WTC11 (cell line): ENCODE measurements around the gene SAMD9. TPM values are rescaled to one million over a fixed set of nuclear protein-coding genes. Genes with fewer than 3 reads are reported as not detected.

Source experiments
- ATAC-seq: fragments of 200-7000 bp; cut with Tn5 transposase; 2 replicates; pipeline ENCODE4 v1.10.0; 2021; ENCODE audit warnings: mild to moderate bottlenecking, moderate library complexity
- CTCF ChIA-PET: fragments of 300-600 bp; sonication (Branson Sonifier 250); formaldehyde crosslinking; loops from one replicate; lab custom pipeline; 2021; ENCODE audit warnings: antibody characterized with exemption; lab: Charles Lee
- POLR2A ChIA-PET: fragments of 350-600 bp; sonication (Branson Sonifier 250); formaldehyde crosslinking; loops from one replicate; lab custom pipeline; 2021; ENCODE audit warnings: antibody characterized with exemption; lab: Charles Lee
- DNase-seq: peaks from one replicate; pipeline ENCODE4 v3.0.0; 2021; ENCODE audit warnings: low spot score
- H3K27ac Mint-ChIP-seq: 2 replicates; pipeline ENCODE4 v1.8.0; 2021; ENCODE audit warnings: mixed read lengths
- H3K27me3 Mint-ChIP-seq: 2 replicates; pipeline ENCODE4 v1.8.0; 2021; ENCODE audit warnings: low read depth, mild to moderate bottlenecking, moderate library complexity, mixed read lengths
- H3K36me3 Mint-ChIP-seq: 2 replicates; pipeline ENCODE4 v1.8.0; 2021; ENCODE audit warnings: mixed read lengths
- H3K4me1 Mint-ChIP-seq: 2 replicates; pipeline ENCODE4 v1.8.0; 2022; ENCODE audit warnings: mixed read lengths
- H3K4me3 Mint-ChIP-seq: 2 replicates; pipeline ENCODE4 v1.8.0; 2021; ENCODE audit warnings: mild to moderate bottlenecking, moderate library complexity, mixed read lengths
- H3K9me3 Mint-ChIP-seq: 2 replicates; pipeline ENCODE4 v1.8.0; 2021; ENCODE audit warnings: mixed read lengths
- ATF1 ChIP-seq: sonication (generic); formaldehyde crosslinking; IDR thresholded peaks from 2 replicates; pipeline ENCODE4 v1.8.1; 2023; ENCODE audit warnings: mild to moderate bottlenecking, moderate library complexity, missing genetic modification reagents
- CREM ChIP-seq: sonication (generic); formaldehyde crosslinking; IDR thresholded peaks from 2 replicates; pipeline ENCODE4 v1.8.1; 2022; ENCODE audit warnings: mild to moderate bottlenecking, missing genetic modification reagents, moderate library complexity
- EMX1 ChIP-seq: fragments of 250-450 bp; sonication (Bioruptor Pico); IDR thresholded peaks from 2 replicates; pipeline ENCODE4 v1.8.0; 2021; ENCODE audit warnings: mild to moderate bottlenecking
- ESRRA ChIP-seq: sonication (generic); formaldehyde crosslinking; IDR thresholded peaks from 2 replicates; pipeline ENCODE4 v1.8.1; 2022; ENCODE audit warnings: mild to moderate bottlenecking, missing genetic modification reagents, borderline replicate concordance
- FOXP1 ChIP-seq: sonication (generic); formaldehyde crosslinking; IDR thresholded peaks from 2 replicates; pipeline ENCODE4 v1.8.0; 2022; ENCODE audit warnings: missing genetic modification reagents, mild to moderate bottlenecking, moderate library complexity, borderline replicate concordance
- HMGA2 ChIP-seq: fragments of 250-450 bp; sonication (Bioruptor Pico); IDR thresholded peaks from 2 replicates; pipeline ENCODE4 v1.4.0; 2021; ENCODE audit warnings: mild to moderate bottlenecking, moderate library complexity
- IRF2 ChIP-seq: sonication (generic); formaldehyde crosslinking; IDR thresholded peaks from 2 replicates; pipeline ENCODE4 v1.8.0; 2022; ENCODE audit warnings: low read depth, missing genetic modification reagents, borderline replicate concordance
- JAZF1 ChIP-seq: fragments of 250-450 bp; sonication (Bioruptor Pico); IDR thresholded peaks from 2 replicates; pipeline ENCODE4 v1.9.0; 2021; ENCODE audit warnings: moderate library complexity, mild to moderate bottlenecking, inconsistent platforms
- JUN ChIP-seq: sonication (generic); formaldehyde crosslinking; IDR thresholded peaks from 2 replicates; pipeline ENCODE4 v1.8.0; 2023; ENCODE audit warnings: mild to moderate bottlenecking, missing genetic modification reagents
- MYBL2 ChIP-seq: sonication (generic); formaldehyde crosslinking; IDR thresholded peaks from 2 replicates; pipeline ENCODE4 v1.8.1; 2023; ENCODE audit warnings: mild to moderate bottlenecking, moderate library complexity, missing genetic modification reagents
- NFATC4 ChIP-seq: fragments of 250-450 bp; sonication (Bioruptor Pico); IDR thresholded peaks from 2 replicates; pipeline ENCODE4 v1.9.0; 2021; ENCODE audit warnings: mild to moderate bottlenecking
- NFE2L1 ChIP-seq: sonication (generic); formaldehyde crosslinking; IDR thresholded peaks from 2 replicates; pipeline ENCODE4 v1.8.1; 2023; ENCODE audit warnings: missing genetic modification reagents
- OVOL2 ChIP-seq: fragments of 250-450 bp; sonication (Bioruptor Pico); IDR thresholded peaks from 2 replicates; pipeline ENCODE4 v1.9.0; 2021; ENCODE audit warnings: mild to moderate bottlenecking, borderline replicate concordance
- PRRX2 ChIP-seq: fragments of 250-450 bp; sonication (Bioruptor Pico); IDR thresholded peaks from 2 replicates; pipeline ENCODE4 v1.8.0; 2021; ENCODE audit warnings: mild to moderate bottlenecking
- SMAD4 ChIP-seq: sonication (generic); formaldehyde crosslinking; IDR thresholded peaks from 2 replicates; pipeline ENCODE4 v1.8.0; 2022; ENCODE audit warnings: mild to moderate bottlenecking, missing genetic modification reagents
- SP1 ChIP-seq: sonication (generic); formaldehyde crosslinking; conservative IDR thresholded peaks from 2 replicates; pipeline ENCODE4 v1.8.1; 2022; ENCODE audit warnings: missing genetic modification reagents
- TCF7 ChIP-seq: sonication (generic); formaldehyde crosslinking; IDR thresholded peaks from 2 replicates; pipeline ENCODE4 v1.8.0; 2022; ENCODE audit warnings: mild to moderate bottlenecking, low read depth, missing genetic modification reagents, moderate library complexity
- ZNF138 ChIP-seq: sonication (generic); formaldehyde crosslinking; conservative IDR thresholded peaks from 2 replicates; pipeline ENCODE4 v1.8.1; 2022; ENCODE audit warnings: mild to moderate bottlenecking, moderate library complexity, missing genetic modification reagents
- ZNF232 ChIP-seq: sonication (generic); formaldehyde crosslinking; IDR thresholded peaks from 2 replicates; pipeline ENCODE4 v1.8.0; 2022; ENCODE audit warnings: mild to moderate bottlenecking, missing genetic modification reagents
- ZNF317 ChIP-seq: sonication (generic); formaldehyde crosslinking; IDR thresholded peaks from 2 replicates; pipeline ENCODE4 v1.8.1; 2023; ENCODE audit warnings: low read depth, mild to moderate bottlenecking, moderate library complexity, missing genetic modification reagents, borderline replicate concordance
- ZNF396 ChIP-seq: fragments of 250-450 bp; sonication (Bioruptor Pico); IDR thresholded peaks from 2 replicates; pipeline ENCODE4 v1.8.0; 2021; ENCODE audit warnings: mild to moderate bottlenecking, moderate library complexity, borderline replicate concordance
- ZNF423 ChIP-seq: fragments of 250-450 bp; sonication (Bioruptor Pico); IDR thresholded peaks from 2 replicates; pipeline ENCODE4 v2.1.2; 2022; ENCODE audit warnings: mild to moderate bottlenecking, moderate library complexity
- total RNA-seq: library from RNA; stranded (reverse); gene quantifications from 3 replicates; pipeline ENCODE4 v1.2.3, GENCODE V29; 2021
- TF ChIP-seq, protein P1 (sequence below): sonication (generic); formaldehyde crosslinking; IDR thresholded peaks from 2 replicates; pipeline ENCODE4 v1.8.1; 2023; ENCODE audit warnings: mild to moderate bottlenecking, missing genetic modification reagents, moderate library complexity
- TF ChIP-seq, protein P2 (sequence below): sonication (generic); formaldehyde crosslinking; IDR thresholded peaks from 2 replicates; pipeline ENCODE4 v1.8.1; 2022; ENCODE audit warnings: missing genetic modification reagents, borderline replicate concordance
- TF ChIP-seq, protein P3 (sequence below): fragments of 250-450 bp; sonication (Bioruptor Pico); IDR thresholded peaks from 2 replicates; pipeline ENCODE4 v1.8.0; 2021; ENCODE audit warnings: mild to moderate bottlenecking
- TF ChIP-seq, protein P4 (sequence below): fragments of 250-450 bp; sonication (Bioruptor Pico); IDR thresholded peaks from 2 replicates; pipeline ENCODE4 v1.9.0; 2021; ENCODE audit warnings: mild to moderate bottlenecking
- TF ChIP-seq, protein P5 (sequence below): fragments of 250-450 bp; sonication (Bioruptor Pico); IDR thresholded peaks from 2 replicates; pipeline ENCODE4 v1.9.0; 2021; ENCODE audit warnings: moderate library complexity, mild to moderate bottlenecking, inconsistent platforms, borderline replicate concordance
- TF ChIP-seq, protein P6 (sequence below): sonication (generic); formaldehyde crosslinking; IDR thresholded peaks from 2 replicates; pipeline ENCODE4 v1.8.0; 2022; ENCODE audit warnings: mild to moderate bottlenecking, missing genetic modification reagents

The SAMD9 gene
- total RNA-seq, 1 experiment from 2014 or later = 0.11 TPM

DNA sequence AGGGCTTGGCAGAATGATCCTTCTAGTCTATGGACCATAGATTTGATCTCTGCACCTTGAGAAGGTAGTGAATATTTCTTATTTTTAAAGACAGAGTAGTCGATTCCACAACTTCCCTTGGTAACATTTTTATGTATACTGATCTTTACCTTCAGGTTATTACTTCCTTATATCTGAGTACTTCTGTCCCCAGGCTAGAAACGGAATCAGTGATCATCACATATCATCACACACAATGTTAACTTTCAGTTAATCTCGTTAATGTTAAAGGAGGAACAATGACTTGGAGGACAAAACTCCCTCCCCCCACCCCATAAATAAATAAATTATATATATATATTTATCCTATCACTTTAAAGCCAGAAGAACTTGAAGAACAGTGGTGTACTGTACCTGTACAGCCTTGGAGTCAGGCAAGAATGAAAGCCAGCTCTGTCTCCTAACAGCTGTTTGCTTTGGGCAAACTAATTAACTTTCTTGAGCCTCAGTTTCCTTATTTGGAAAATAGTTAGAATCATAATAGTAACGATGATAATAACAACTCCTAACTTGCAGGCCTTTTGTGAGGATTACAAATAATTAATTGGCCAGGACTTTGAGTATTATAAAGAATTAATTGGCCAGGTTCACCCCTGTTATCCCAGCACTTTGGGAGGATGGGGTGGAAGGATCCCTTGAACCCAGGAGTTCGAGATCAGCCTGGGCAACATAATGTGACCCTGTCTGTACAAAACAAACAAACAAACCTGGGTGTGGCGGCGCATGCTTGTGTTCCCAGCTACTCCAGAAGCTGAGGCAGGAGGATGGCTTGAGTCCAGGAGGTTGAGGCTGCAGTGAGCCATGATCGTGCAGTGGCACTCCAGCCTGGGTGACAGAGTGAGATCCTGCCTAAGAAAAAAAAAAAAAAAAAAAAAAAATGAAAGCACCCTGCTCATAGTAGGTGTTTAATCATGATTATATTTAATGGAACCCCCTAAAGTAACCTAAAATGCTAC, 63.5 kb downstream of the SAMD9 start:
- ChIA-PET CTCF (interaction anchor here (0.6 to 0.7 kb wide), 2 partner anchors 97 to 437 kb away, joined by 3 to 4 read pairs; no protein-coding TSS in a partner anchor), POLR2A (interaction anchor here (0.7 kb wide), 1 partner anchor 445 kb away, joined by 6 read pairs; no protein-coding TSS in a partner anchor)
- no peaks in the 10 kb centered on the region for H3K36me3 Mint-ChIP-seq
- no peaks in the 10 kb centered on the region for H3K9me3 Mint-ChIP-seq
- TF ChIP-seq EMX1 (CRISPR knock-in tag) (no peak), MYBL2 (CRISPR knock-in tag) (no peak), SP1 (CRISPR knock-in tag) (no peak), ZNF317 (no peak), ATF1 (CRISPR knock-in tag) (no peak), FOXP1 (CRISPR knock-in tag) (no peak), ESRRA (CRISPR knock-in tag) (no peak), ZNF138 (no peak), NFATC4 (no peak), ZNF232 (no peak), JUN (no peak), TCF7 (CRISPR knock-in tag) (no peak), SMAD4 (CRISPR knock-in tag) (no peak), OVOL2 (CRISPR knock-in tag) (no peak), NFE2L1 (CRISPR knock-in tag) (no peak)
- TF ChIP-seq, protein P1, sequence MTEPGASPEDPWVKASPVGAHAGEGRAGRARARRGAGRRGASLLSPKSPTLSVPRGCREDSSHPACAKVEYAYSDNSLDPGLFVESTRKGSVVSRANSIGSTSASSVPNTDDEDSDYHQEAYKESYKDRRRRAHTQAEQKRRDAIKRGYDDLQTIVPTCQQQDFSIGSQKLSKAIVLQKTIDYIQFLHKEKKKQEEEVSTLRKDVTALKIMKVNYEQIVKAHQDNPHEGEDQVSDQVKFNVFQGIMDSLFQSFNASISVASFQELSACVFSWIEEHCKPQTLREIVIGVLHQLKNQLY (CRISPR knock-in tag) = no peak
- TF ChIP-seq, protein P2, sequence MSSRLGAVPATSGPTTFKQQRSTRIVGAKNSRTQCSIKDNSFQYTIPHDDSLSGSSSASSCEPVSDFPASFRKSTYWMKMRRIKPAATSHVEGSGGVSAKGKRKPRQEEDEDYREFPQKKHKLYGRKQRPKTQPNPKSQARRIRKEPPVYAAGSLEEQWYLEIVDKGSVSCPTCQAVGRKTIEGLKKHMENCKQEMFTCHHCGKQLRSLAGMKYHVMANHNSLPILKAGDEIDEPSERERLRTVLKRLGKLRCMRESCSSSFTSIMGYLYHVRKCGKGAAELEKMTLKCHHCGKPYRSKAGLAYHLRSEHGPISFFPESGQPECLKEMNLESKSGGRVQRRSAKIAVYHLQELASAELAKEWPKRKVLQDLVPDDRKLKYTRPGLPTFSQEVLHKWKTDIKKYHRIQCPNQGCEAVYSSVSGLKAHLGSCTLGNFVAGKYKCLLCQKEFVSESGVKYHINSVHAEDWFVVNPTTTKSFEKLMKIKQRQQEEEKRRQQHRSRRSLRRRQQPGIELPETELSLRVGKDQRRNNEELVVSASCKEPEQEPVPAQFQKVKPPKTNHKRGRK = no peak
- TF ChIP-seq, protein P3, sequence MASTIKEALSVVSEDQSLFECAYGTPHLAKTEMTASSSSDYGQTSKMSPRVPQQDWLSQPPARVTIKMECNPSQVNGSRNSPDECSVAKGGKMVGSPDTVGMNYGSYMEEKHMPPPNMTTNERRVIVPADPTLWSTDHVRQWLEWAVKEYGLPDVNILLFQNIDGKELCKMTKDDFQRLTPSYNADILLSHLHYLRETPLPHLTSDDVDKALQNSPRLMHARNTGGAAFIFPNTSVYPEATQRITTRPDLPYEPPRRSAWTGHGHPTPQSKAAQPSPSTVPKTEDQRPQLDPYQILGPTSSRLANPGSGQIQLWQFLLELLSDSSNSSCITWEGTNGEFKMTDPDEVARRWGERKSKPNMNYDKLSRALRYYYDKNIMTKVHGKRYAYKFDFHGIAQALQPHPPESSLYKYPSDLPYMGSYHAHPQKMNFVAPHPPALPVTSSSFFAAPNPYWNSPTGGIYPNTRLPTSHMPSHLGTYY (CRISPR knock-in tag) = no peak
- TF ChIP-seq, protein P4, sequence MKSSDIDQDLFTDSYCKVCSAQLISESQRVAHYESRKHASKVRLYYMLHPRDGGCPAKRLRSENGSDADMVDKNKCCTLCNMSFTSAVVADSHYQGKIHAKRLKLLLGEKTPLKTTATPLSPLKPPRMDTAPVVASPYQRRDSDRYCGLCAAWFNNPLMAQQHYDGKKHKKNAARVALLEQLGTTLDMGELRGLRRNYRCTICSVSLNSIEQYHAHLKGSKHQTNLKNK = no peak
- TF ChIP-seq, protein P5, sequence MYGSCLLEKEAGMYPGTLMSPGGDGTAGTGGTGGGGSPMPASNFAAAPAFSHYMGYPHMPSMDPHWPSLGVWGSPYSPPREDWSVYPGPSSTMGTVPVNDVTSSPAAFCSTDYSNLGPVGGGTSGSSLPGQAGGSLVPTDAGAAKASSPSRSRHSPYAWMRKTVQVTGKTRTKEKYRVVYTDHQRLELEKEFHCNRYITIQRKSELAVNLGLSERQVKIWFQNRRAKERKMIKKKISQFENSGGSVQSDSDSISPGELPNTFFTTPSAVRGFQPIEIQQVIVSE = no peak
- H3K27ac Mint-ChIP-seq = no peak overlapping the region
- ATAC-seq = no peak
- H3K4me1 Mint-ChIP-seq = no peaks in the 10 kb centered on the region
- H3K27me3 Mint-ChIP-seq = no peaks in the 10 kb centered on the region
- DNase-seq = no peak
- no peak overlapping the region for H3K4me3 Mint-ChIP-seq

DNA sequence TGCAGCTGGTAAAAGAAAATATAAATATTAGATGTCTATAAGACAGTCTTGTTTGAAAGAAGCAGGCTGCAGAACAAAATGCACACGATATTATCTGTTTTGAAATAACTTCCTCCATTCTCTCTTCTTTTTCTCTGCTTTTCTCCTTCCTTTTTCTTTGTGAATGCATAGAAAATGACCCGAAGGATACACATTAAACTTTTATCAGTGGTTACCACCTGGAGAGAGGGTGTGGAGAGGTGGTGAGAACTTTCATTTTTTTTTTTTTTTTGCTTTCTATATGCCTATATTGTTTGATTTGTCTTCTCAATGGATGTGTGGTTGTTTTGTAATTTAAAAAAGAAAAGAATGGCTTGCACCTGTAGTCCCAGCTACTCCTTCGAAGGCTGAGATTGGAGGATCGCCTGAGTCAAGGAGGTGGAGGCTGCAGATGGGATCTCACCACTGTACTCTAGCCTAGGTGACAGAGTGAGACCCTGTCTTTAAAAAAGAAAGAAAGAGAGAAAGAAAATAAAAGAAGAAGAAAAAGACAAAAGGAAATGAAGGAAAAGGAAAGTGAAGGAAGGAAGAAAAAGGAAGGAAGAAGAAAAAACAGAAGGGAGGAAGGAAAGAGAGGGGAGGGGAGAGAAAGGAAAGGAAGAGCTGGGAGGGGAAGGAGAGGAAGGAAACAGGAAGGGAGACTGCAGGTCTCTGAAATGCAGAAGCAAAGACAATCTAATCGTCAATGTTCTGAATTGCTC, 64.4 kb downstream of the SAMD9 start:
- Mint-ChIP-seq H3K9me3 (no peaks in the 10 kb centered on the region), H3K4me1 (no peaks in the 10 kb centered on the region), H3K27ac (no peak overlapping the region), H3K4me3 (no peak overlapping the region), H3K27me3 (no peaks in the 10 kb centered on the region), H3K36me3 (no peaks in the 10 kb centered on the region)
- DNase-seq (no peak), ATAC-seq (no peak)
- CTCF ChIA-PET = interaction anchor here (0.6 to 0.7 kb wide), 2 partner anchors 96 to 436 kb away, joined by 3 to 4 read pairs; no protein-coding TSS in a partner anchor
- POLR2A ChIA-PET = interaction anchor here (0.7 kb wide), 1 partner anchor 444 kb away, joined by 6 read pairs; no protein-coding TSS in a partner anchor
- no peak for TF ChIP-seq ZNF423 (CRISPR knock-in tag)
- TF ChIP-seq, protein P5 = no peak
- no peak for TF ChIP-seq ZNF317
- TF ChIP-seq ZNF396 (CRISPR knock-in tag) = no peak
- TF ChIP-seq IRF2 (CRISPR knock-in tag) = no peak
- TF ChIP-seq CREM (CRISPR knock-in tag) = no peak
- no peak for TF ChIP-seq PRRX2 (CRISPR knock-in tag)
- TF ChIP-seq JAZF1 (CRISPR knock-in tag) = no peak
- no peak for TF ChIP-seq HMGA2 (CRISPR knock-in tag)
- TF ChIP-seq NFATC4 = no peak
- TF ChIP-seq, protein P6, sequence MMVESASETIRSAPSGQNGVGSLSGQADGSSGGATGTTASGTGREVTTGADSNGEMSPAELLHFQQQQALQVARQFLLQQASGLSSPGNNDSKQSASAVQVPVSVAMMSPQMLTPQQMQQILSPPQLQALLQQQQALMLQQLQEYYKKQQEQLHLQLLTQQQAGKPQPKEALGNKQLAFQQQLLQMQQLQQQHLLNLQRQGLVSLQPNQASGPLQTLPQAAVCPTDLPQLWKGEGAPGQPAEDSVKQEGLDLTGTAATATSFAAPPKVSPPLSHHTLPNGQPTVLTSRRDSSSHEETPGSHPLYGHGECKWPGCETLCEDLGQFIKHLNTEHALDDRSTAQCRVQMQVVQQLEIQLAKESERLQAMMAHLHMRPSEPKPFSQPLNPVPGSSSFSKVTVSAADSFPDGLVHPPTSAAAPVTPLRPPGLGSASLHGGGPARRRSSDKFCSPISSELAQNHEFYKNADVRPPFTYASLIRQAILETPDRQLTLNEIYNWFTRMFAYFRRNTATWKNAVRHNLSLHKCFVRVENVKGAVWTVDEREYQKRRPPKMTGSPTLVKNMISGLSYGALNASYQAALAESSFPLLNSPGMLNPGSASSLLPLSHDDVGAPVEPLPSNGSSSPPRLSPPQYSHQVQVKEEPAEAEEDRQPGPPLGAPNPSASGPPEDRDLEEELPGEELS (CRISPR knock-in tag) = no peak
